ENCODE measurements around the gene AARS2.

GRCh38 chr6:44353336-44353735 is 40.2 kb upstream of the AARS2 start:
- no peak for TF ChIP-seq NFE2L1 (CRISPR knock-in tag; IDR thresholded peaks at IDR 0.05)
- TF ChIP-seq, protein P1, sequence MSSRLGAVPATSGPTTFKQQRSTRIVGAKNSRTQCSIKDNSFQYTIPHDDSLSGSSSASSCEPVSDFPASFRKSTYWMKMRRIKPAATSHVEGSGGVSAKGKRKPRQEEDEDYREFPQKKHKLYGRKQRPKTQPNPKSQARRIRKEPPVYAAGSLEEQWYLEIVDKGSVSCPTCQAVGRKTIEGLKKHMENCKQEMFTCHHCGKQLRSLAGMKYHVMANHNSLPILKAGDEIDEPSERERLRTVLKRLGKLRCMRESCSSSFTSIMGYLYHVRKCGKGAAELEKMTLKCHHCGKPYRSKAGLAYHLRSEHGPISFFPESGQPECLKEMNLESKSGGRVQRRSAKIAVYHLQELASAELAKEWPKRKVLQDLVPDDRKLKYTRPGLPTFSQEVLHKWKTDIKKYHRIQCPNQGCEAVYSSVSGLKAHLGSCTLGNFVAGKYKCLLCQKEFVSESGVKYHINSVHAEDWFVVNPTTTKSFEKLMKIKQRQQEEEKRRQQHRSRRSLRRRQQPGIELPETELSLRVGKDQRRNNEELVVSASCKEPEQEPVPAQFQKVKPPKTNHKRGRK (CRISPR knock-in tag; IDR thresholded peaks at IDR 0.05; ENCODE audit: borderline replicate concordance): no peak
- TF ChIP-seq ZBTB21 (CRISPR knock-in tag; IDR thresholded peaks at IDR 0.05; ENCODE audit: borderline replicate concordance): no peak
- TF ChIP-seq, protein P2, sequence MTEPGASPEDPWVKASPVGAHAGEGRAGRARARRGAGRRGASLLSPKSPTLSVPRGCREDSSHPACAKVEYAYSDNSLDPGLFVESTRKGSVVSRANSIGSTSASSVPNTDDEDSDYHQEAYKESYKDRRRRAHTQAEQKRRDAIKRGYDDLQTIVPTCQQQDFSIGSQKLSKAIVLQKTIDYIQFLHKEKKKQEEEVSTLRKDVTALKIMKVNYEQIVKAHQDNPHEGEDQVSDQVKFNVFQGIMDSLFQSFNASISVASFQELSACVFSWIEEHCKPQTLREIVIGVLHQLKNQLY (CRISPR knock-in tag; IDR thresholded peaks at IDR 0.05): no peak
- TF ChIP-seq CTCF (IDR thresholded peaks at IDR 0.05): no peak
- no peak for TF ChIP-seq ZNF263 (CRISPR knock-in tag; IDR thresholded peaks at IDR 0.05; ENCODE audit: low read depth)
- TF ChIP-seq ESRRA (CRISPR knock-in tag; IDR thresholded peaks at IDR 0.05; ENCODE audit: borderline replicate concordance): no peak
- TF ChIP-seq SMAD3 (CRISPR knock-in tag; IDR thresholded peaks at IDR 0.05; ENCODE audit: borderline replicate concordance): no peak
- no peak for TF ChIP-seq E2F1 (CRISPR knock-in tag; IDR thresholded peaks at IDR 0.05)
- no peak for TF ChIP-seq ZNF121 (CRISPR knock-in tag; IDR thresholded peaks at IDR 0.05)
- TF ChIP-seq, protein P3, sequence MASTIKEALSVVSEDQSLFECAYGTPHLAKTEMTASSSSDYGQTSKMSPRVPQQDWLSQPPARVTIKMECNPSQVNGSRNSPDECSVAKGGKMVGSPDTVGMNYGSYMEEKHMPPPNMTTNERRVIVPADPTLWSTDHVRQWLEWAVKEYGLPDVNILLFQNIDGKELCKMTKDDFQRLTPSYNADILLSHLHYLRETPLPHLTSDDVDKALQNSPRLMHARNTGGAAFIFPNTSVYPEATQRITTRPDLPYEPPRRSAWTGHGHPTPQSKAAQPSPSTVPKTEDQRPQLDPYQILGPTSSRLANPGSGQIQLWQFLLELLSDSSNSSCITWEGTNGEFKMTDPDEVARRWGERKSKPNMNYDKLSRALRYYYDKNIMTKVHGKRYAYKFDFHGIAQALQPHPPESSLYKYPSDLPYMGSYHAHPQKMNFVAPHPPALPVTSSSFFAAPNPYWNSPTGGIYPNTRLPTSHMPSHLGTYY (CRISPR knock-in tag; IDR thresholded peaks at IDR 0.05): no peak
- no peak for TF ChIP-seq PRRX2 (CRISPR knock-in tag; IDR thresholded peaks at IDR 0.05)
- TF ChIP-seq NR3C1 (CRISPR knock-in tag; conservative IDR thresholded peaks at IDR 0.05; ENCODE audit: low read depth): no peak
